GM12801 (cell line): Measurements from ENCODE around the gene NRSN2.

Experiments
- CTCF ChIP-seq: IDR thresholded peaks from one replicate; pipeline ENCODE4 v1.5.1; 2011; ENCODE audit warnings: control low read depth; ENCODE audit not compliant: insufficient read length; ENCODE audit errors: extremely low read depth

Gene NRSN2

DNA sequence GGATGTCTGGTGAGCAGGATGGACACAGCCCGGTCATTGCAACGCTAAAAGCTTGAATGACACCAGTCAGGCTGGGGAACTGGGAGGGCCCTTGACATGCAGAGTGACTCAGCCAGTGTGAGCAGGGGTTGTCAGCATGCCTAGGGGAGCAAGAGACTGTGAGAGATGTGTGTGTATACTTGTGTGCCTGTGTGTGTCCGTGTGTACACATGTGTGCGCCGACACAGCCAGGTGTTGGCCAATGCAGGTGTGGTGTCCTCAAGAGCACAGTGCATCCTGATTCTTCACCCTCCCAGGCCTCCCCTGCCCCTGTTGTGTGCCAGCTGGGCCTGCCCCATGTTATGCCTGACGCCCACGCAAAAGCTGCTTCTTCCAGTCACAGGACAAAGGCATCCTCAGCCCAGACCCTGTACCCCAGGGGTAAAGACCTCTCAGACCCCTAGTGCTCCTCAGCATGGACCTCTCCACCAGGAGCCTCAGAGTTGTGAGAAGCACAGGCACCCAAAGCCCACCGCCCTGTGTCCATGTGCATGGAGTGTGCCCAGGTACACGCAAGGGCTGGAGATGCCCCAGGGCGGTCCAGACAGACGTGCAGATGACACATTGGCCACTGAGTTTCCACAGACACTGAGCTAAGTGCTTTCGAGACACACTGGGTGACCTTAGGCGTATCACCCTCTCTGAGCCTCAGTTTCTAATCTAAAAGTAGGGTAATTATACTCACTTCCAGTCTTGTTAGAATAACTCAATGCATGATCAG lies 16.6 kb downstream of the NRSN2 start:
- TF ChIP-seq CTCF: no peak

GRCh38 chr20:364905-365794 lies 18.2 kb downstream of the NRSN2 start:
- TF ChIP-seq CTCF: no peak

- no peak for TF ChIP-seq CTCF
These were observed 19.3 kb downstream of the NRSN2 start for GRCh38 chr20:366041-366718.

GRCh38 chr20:366719-367485 lies 20.0 kb downstream of the NRSN2 start:
- no peak for TF ChIP-seq CTCF

DNA sequence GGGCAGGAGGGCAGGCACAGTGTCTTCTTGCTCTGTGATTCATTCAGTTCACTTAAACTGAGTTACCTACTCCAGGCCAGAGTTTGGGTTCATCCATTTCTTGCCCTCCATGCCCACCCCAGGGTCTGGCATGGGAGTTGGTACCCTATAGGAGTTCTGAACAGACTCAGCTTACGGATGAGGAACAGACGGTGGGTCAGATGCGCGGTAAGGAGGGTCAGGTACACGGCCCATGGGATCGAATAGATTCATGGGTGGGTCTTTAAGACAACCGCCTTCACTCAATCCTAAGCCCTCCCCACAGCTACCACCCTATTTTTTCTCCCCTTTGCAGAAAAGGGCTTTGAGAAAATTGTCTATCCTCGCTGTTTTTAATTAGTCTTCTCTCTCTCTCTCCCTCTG lies 20.6 kb downstream of the NRSN2 start:
- no peak for TF ChIP-seq CTCF

DNA sequence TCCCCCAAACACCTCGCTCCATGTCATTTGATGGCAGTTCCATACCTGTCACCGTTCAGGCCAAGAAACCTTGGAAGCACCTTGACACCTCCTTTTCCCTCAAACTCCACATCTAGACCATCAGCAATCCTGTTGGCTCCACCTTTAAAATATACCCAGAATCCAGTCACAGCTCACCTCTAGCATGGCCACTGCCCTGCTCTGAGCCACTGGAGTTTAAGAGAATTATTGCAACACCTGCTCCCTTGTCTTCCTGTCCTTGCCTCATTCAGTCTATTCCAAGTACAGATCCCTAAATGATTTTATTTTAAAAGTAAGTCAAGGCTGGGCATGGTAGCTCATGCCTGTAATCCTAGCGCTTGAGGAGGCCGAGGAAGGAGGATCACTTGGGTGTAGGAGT lies 22.0 kb downstream of the NRSN2 start:
- no peak for TF ChIP-seq CTCF

- TF ChIP-seq CTCF: no peak
These were observed 23.3 kb downstream of the NRSN2 start for GRCh38 chr20:370151-370600.
